ENCODE data around the gene ZNF783.

The ZNF783 gene

GRCh38 chr7:149289262-149289661 lies 27.3 kb downstream of the ZNF783 start:
- H3K36me3 ChIP-seq = peaks cover 15 to 62% (median 31%) of the 10 kb centered on the region in 3 donors
- H3K27me3 ChIP-seq = no peaks in the 10 kb centered on the region
- no peaks in the 10 kb centered on the region for H3K9me3 ChIP-seq
- no peak for DNase-seq
- H3K27ac ChIP-seq = no peak overlapping the region
- TF ChIP-seq CTCF (IDR thresholded peaks at IDR 0.05) = no peak
- peaks cover 0 to 17% (median 13%) of the 10 kb centered on the region in 4 donors for H3K4me1 ChIP-seq
- no peak overlapping the region for H3K4me3 ChIP-seq
- intact Hi-C loops (cut with DNase I; ENCODE audit: low total_unique reads) = no loop called here

- peaks cover 21 to 68% (median 37%) of the 10 kb centered on the region in 3 donors for H3K36me3 ChIP-seq
- intact Hi-C loops (cut with DNase I; ENCODE audit: low total_unique reads) = no loop called here
- H3K27me3 ChIP-seq = no peaks in the 10 kb centered on the region
- no peak overlapping the region for H3K4me3 ChIP-seq
- H3K4me1 ChIP-seq = peaks cover 0 to 13% (median 11%) of the 10 kb centered on the region in 4 donors
- DNase-seq = no peak
- H3K9me3 ChIP-seq = no peaks in the 10 kb centered on the region
- no peak overlapping the region for H3K27ac ChIP-seq
- TF ChIP-seq CTCF (IDR thresholded peaks at IDR 0.05) = no peak
Observed at GRCh38 chr7:149289856-149290255, 27.9 kb downstream of the ZNF783 start.

GRCh38 chr7:149291036-149291780 lies 29.2 kb downstream of the ZNF783 start:
- Histone ChIP-seq H3K9me3 (no peaks in the 10 kb centered on the region), H3K27ac (no peak overlapping the region), H3K36me3 (peaks cover 26 to 82% (median 45%) of the 10 kb centered on the region in 3 donors), H3K4me3 (no peak overlapping the region), H3K4me1 (no peaks in the 10 kb centered on the region), H3K27me3 (no peaks in the 10 kb centered on the region)
- no peak for DNase-seq
- intact Hi-C loops (cut with DNase I; ENCODE audit: low total_unique reads) = no loop called here
- no peak for TF ChIP-seq CTCF (IDR thresholded peaks at IDR 0.05)

GRCh38 chr7:149291781-149292461 lies 29.9 kb downstream of the ZNF783 start:
- no peaks in the 10 kb centered on the region for H3K4me1 ChIP-seq
- H3K9me3 ChIP-seq = no peaks in the 10 kb centered on the region
- no peak overlapping the region for H3K27ac ChIP-seq
- peaks cover 26 to 86% (median 46%) of the 10 kb centered on the region in 3 donors for H3K36me3 ChIP-seq
- H3K27me3 ChIP-seq = no peaks in the 10 kb centered on the region
- intact Hi-C loops (cut with DNase I; ENCODE audit: low total_unique reads) = no loop called here
- no peak for DNase-seq
- H3K4me3 ChIP-seq = no peak overlapping the region
- TF ChIP-seq CTCF (IDR thresholded peaks at IDR 0.05) = no peak

- no peaks in the 10 kb centered on the region for H3K9me3 ChIP-seq
- no peak overlapping the region for H3K27ac ChIP-seq
- no peak overlapping the region for H3K4me3 ChIP-seq
- no peak for DNase-seq
- no peak for TF ChIP-seq CTCF (IDR thresholded peaks at IDR 0.05)
- peaks cover 26 to 89% (median 49%) of the 10 kb centered on the region in 3 donors for H3K36me3 ChIP-seq
- intact Hi-C loops (cut with DNase I; ENCODE audit: low total_unique reads) = no loop called here
- no peaks in the 10 kb centered on the region for H3K27me3 ChIP-seq
- no peaks in the 10 kb centered on the region for H3K4me1 ChIP-seq
Observed at GRCh38 chr7:149292462-149292823, 30.4 kb downstream of the ZNF783 start.

Data from tibial artery (tissue), 4 donors.